RWPE2 (cell line): ENCODE data around the gene TMUB2.
A peak's percentile ranks its signal among the peaks of the same experiment; 100 is the strongest.

Experiments used
- ATAC-seq: fragments of 200-7000 bp; cut with Tn5 transposase; 3 replicates; pipeline ENCODE4 v1.9.1; 2021; ENCODE audit warnings: low read depth
- DNase-seq: peaks from one replicate; pipeline ENCODE4 v3.0.0-alpha.2; 2020; ENCODE audit warnings: low spot score
- H3K27ac ChIP-seq: fragments of 450-650 bp; 2 replicates; pipeline ENCODE4 v1.5.1; 2017; ENCODE audit warnings: mild to moderate bottlenecking; ENCODE audit not compliant: poor library complexity, severe bottlenecking
- H3K27me3 ChIP-seq: fragments of 250-450 bp; sonication (Bioruptor Pico); 2 replicates; pipeline ENCODE4 v1.5.1; 2021; ENCODE audit warnings: mild to moderate bottlenecking, moderate library complexity; ENCODE audit not compliant: insufficient read depth, poor library complexity, severe bottlenecking
- H3K36me3 ChIP-seq: fragments of 250-450 bp; sonication (Bioruptor Pico); 2 replicates; pipeline ENCODE4 v1.5.1; 2020; ENCODE audit warnings: low read depth, mild to moderate bottlenecking, moderate library complexity
- H3K4me1 ChIP-seq: fragments of 250-450 bp; sonication (Bioruptor Pico); 2 replicates; pipeline ENCODE4 v1.5.1; 2021; ENCODE audit warnings: mild to moderate bottlenecking, moderate library complexity; ENCODE audit not compliant: insufficient read depth, poor library complexity, severe bottlenecking
- H3K4me3 ChIP-seq: fragments of 250-450 bp; sonication (Bioruptor Pico); 2 replicates; pipeline ENCODE4 v1.5.1; 2021; ENCODE audit warnings: mild to moderate bottlenecking, moderate library complexity; ENCODE audit not compliant: severe bottlenecking
- H3K9me3 ChIP-seq: fragments of 250-450 bp; sonication (Bioruptor Pico); 2 replicates; pipeline ENCODE4 v1.5.1; 2021; ENCODE audit warnings: mild to moderate bottlenecking, moderate library complexity; ENCODE audit not compliant: severe bottlenecking
- CTCF ChIP-seq: fragments of 450-650 bp; IDR thresholded peaks from one replicate; pipeline ENCODE4 v1.5.1; 2017; ENCODE audit warnings: mild to moderate bottlenecking, moderate library complexity; ENCODE audit not compliant: poor library complexity, severe bottlenecking

TMUB2 gene

GRCh38 chr17:44191941-44192496, 5.2 kb downstream of the TMUB2 start:
- H3K9me3 ChIP-seq = no peaks in the 10 kb centered on the region
- ATAC-seq (0 out of 3 replicates have a peak, but pooled peaks have one; percentile 4), DNase-seq (no peak)
- TF ChIP-seq CTCF = no peak
- no peak overlapping the region for H3K4me3 ChIP-seq
- no peaks in the 10 kb centered on the region for H3K27me3 ChIP-seq
- peaks cover 53% of the 10 kb centered on the region for H3K36me3 ChIP-seq
- H3K27ac ChIP-seq = peak overlapping the region; percentile 14
- peaks cover 7% of the 10 kb centered on the region for H3K4me1 ChIP-seq

- ATAC-seq = no peak
- H3K27me3 ChIP-seq = no peaks in the 10 kb centered on the region
- no peak for DNase-seq
- H3K9me3 ChIP-seq = no peaks in the 10 kb centered on the region
- peak overlapping the region; percentile 14 for H3K27ac ChIP-seq
- TF ChIP-seq CTCF = no peak
- H3K36me3 ChIP-seq = peaks cover 61% of the 10 kb centered on the region
- no peak overlapping the region for H3K4me3 ChIP-seq
- peaks cover 5% of the 10 kb centered on the region for H3K4me1 ChIP-seq
Measured at GRCh38 chr17:44192750-44193149, 6.0 kb downstream of the TMUB2 start.

GRCh38 chr17:44193326-44194084, 6.7 kb downstream of the TMUB2 start:
- peak; percentile 7; the same call in 1 of the 3 replicates for ATAC-seq
- H3K4me3 ChIP-seq = no peak overlapping the region
- TF ChIP-seq CTCF = no peak
- DNase-seq = no peak
- no peaks in the 10 kb centered on the region for H3K27me3 ChIP-seq
- peak overlapping the region; percentile 14 for H3K27ac ChIP-seq
- no peaks in the 10 kb centered on the region for H3K9me3 ChIP-seq
- H3K4me1 ChIP-seq = no peaks in the 10 kb centered on the region
- peaks cover 65% of the 10 kb centered on the region for H3K36me3 ChIP-seq

GRCh38 chr17:44197107-44197506, 10.3 kb downstream of the TMUB2 start:
- H3K27me3 ChIP-seq = no peaks in the 10 kb centered on the region
- no peak for TF ChIP-seq CTCF
- H3K36me3 ChIP-seq = peaks cover 45% of the 10 kb centered on the region
- H3K9me3 ChIP-seq = no peaks in the 10 kb centered on the region
- H3K4me1 ChIP-seq = peaks cover 5% of the 10 kb centered on the region
- DNase-seq = no peak
- no peak overlapping the region for H3K4me3 ChIP-seq
- ATAC-seq = no peak
- H3K27ac ChIP-seq = peak overlapping the region; percentile 96
